Transverse colon (tissue), 4 donors: ENCODE results near the gene SIN3A. TPM values are rescaled to one million over a fixed set of nuclear protein-coding genes. Genes with fewer than 3 reads are reported as not detected.
A peak's percentile ranks its signal among the peaks of the same experiment; 100 is the strongest.

ENCODE experiments used
- DNase-seq: peaks from one replicate; pipeline ENCODE4 v3.0.0-alpha.2; 2019
- H3K27ac ChIP-seq, 4 donors: fragments of 200-600 bp; sonication (generic); 2 replicates each; pipeline ENCODE4 v1.5.1; 2016 to 2018; ENCODE audit warnings: inconsistent platforms in 4 of 4
- H3K27me3 ChIP-seq: fragments of 200-600 bp; sonication (generic); 2 replicates; pipeline ENCODE4 v1.5.1; 2017; ENCODE audit warnings: inconsistent platforms
- H3K36me3 ChIP-seq, 4 donors: fragments of 200-600 bp; sonication (generic); 2 replicates each; pipeline ENCODE4 v1.5.1; 2017 to 2019; ENCODE audit warnings: inconsistent platforms in 4 of 4
- H3K4me1 ChIP-seq, 4 donors: fragments of 200-600 bp; sonication (generic); 2 replicates each; pipeline ENCODE4 v1.5.1; 2017 to 2020; ENCODE audit warnings: inconsistent platforms in 4 of 4
- H3K4me3 ChIP-seq, 4 donors: fragments of 200-600 bp; sonication (generic); 1 replicate in 1 of 4; 2 replicates in 3 of 4; pipeline versions ENCODE4 v1.5.1 to v1.6.1; 2017 to 2019; ENCODE audit warnings: inconsistent platforms in 4 of 4
- H3K9me3 ChIP-seq, 2 donors: fragments of 200-600 bp; sonication (generic); 2 replicates each; pipeline ENCODE4 v1.5.1; 2017 to 2019; ENCODE audit warnings: inconsistent platforms in 2 of 2
- EP300 ChIP-seq: sonication (generic); formaldehyde crosslinking; IDR thresholded peaks from one replicate; pipeline ENCODE4 v1.6.1; 2017; ENCODE audit warnings: antibody characterized with exemption, low read depth
- POLR2A ChIP-seq: fragments of 450-650 bp; IDR thresholded peaks from one replicate; pipeline ENCODE4 v1.6.1; 2016; ENCODE audit warnings: antibody characterized with exemption, mild to moderate bottlenecking, moderate library complexity
- POLR2AphosphoS5 ChIP-seq, 3 donors: sonication (generic); formaldehyde crosslinking; IDR thresholded peaks; one replicate each; pipeline ENCODE4 v1.6.1; 2016; ENCODE audit warnings: antibody characterized with exemption in 3 of 3
- whole genome bisulfite sequencing, 2 donors: methylation state at CpG; one replicate each; pipeline ENCODE4 v1.1.5; 2018; ENCODE audit warnings: low coverage in 1 of 2; 5-methylcytosine and 5-hydroxymethylcytosine counted together
- in situ Hi-C, 4 donors: fragments of 200-750 bp; cut with MboI; loops; one replicate each; pipeline versions ENCODE4 v1.15.0 to v1.15.1; 2017; ENCODE audit warnings: low sequenced_read_pairs in 3 of 4, low pct_ligation_motif_present in 1 of 4, low pct_unique_long_range_greater_than_20kb in 1 of 4
- intact Hi-C: fragments of 100-400 bp; cut with DNase I; formaldehyde crosslinking; loops from one replicate; pipeline ENCODE4 v1.15.1; 2023; ENCODE audit warnings: low total_unique reads
- total RNA-seq, 4 donors: library from RNA; depleted of rRNA; stranded (reverse); fragments of >200 nt; gene quantifications; one replicate each; pipeline ENCODE4 v1.1.0, GENCODE V29; 2016
- TF ChIP-seq, protein P1 (sequence below), 5 experiments: fragments of 200-600 bp in 3 of 5; fragments of 450-650 bp in 2 of 5; sonication (generic) in 3 of 5; IDR thresholded peaks; 1 replicate in 2 of 5; 2 replicates in 3 of 5; pipeline ENCODE4 v1.5.1; 2016 to 2017; ENCODE audit warnings: antibody characterized with exemption in 5 of 5, inconsistent platforms in 3 of 5, mild to moderate bottlenecking in 2 of 5, moderate library complexity in 1 of 5

SIN3A gene
- total RNA-seq, 4 donors from 2014 or later = 39.3 to 88.0 (median 72.6) TPM

DNA sequence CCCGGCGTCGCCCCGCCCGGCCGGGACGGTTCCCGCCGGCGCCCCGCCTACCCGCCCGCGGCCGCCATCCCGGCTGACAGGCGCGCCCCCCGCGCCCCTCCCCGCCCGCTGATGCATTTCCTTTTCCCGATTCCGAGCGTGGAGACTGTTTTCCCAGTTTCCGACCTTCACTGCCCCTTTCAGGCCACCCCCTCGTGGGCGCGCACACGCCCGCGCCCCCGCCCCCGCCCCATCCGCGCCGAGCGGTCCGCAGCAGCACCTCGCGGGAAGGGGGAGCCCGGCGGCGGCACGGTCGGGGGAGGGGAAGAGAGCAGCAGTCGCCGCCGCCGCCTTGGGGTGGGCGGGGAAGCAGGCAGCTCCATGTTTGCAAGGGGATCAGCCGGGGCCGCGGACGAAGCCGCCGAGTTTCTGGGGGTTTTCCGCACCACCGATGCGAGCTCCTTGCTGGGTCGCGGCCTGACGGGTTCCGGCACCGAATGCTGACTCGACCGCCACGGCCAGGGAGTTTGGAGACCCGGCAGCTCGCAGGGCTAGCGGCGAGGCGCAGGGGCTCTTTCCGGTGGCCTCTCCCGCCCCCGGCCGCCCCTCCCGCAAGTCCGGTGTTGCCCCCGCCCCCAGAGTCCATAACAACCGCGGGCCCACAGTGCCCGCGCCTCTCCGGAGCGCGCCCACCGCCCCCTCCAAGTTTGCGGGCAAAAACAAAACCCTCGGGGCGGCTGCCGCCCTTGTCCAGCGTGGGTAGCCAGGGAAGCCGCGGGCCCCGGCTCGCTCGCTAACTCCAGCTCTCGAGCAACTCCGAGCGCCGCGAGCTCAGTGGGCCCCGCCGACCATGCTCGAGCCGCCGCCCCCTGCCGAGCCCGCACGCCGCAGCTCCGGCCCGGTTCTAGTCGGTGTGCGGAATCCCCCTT lies 3.2 kb upstream of the SIN3A start:
- H3K4me3 ChIP-seq = peak overlapping the region; percentile 63 to 83 (median 80)
- DNase-seq = peak; percentile 75
- TF ChIP-seq POLR2A (no peak), EP300 (no peak), POLR2AphosphoS5 (IDR thresholded peaks at IDR 0.05) (no peak)
- TF ChIP-seq, protein P1, sequence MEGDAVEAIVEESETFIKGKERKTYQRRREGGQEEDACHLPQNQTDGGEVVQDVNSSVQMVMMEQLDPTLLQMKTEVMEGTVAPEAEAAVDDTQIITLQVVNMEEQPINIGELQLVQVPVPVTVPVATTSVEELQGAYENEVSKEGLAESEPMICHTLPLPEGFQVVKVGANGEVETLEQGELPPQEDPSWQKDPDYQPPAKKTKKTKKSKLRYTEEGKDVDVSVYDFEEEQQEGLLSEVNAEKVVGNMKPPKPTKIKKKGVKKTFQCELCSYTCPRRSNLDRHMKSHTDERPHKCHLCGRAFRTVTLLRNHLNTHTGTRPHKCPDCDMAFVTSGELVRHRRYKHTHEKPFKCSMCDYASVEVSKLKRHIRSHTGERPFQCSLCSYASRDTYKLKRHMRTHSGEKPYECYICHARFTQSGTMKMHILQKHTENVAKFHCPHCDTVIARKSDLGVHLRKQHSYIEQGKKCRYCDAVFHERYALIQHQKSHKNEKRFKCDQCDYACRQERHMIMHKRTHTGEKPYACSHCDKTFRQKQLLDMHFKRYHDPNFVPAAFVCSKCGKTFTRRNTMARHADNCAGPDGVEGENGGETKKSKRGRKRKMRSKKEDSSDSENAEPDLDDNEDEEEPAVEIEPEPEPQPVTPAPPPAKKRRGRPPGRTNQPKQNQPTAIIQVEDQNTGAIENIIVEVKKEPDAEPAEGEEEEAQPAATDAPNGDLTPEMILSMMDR (IDR thresholded peaks at IDR 0.05) = no peak
- no peaks in the 10 kb centered on the region for H3K27me3 ChIP-seq
- no peaks in the 10 kb centered on the region for H3K36me3 ChIP-seq
- intact Hi-C loops (loop anchor here (5.0 kb wide), 1 partner anchor 123 kb away; the partner anchor contains the start of gene PTPN9), in situ Hi-C loops (loop anchor here in 1 of 4 donors (10.0 kb wide), 1 partner anchor 90 kb away; the partner anchor contains the start of gene MAN2C1)
- peaks cover under 1 to 22% (median 17%) of the 10 kb centered on the region in 4 donors for H3K4me1 ChIP-seq
- H3K27ac ChIP-seq = peak overlapping the region; percentile 98 to 99 (median 98)
- WGBS, 2 donors = 0% methylated on average over 44 of the region's 116 CpGs; no CpG with 5 or more reads in 1 of the 2 donors
- H3K9me3 ChIP-seq = no peaks in the 10 kb centered on the region

DNA sequence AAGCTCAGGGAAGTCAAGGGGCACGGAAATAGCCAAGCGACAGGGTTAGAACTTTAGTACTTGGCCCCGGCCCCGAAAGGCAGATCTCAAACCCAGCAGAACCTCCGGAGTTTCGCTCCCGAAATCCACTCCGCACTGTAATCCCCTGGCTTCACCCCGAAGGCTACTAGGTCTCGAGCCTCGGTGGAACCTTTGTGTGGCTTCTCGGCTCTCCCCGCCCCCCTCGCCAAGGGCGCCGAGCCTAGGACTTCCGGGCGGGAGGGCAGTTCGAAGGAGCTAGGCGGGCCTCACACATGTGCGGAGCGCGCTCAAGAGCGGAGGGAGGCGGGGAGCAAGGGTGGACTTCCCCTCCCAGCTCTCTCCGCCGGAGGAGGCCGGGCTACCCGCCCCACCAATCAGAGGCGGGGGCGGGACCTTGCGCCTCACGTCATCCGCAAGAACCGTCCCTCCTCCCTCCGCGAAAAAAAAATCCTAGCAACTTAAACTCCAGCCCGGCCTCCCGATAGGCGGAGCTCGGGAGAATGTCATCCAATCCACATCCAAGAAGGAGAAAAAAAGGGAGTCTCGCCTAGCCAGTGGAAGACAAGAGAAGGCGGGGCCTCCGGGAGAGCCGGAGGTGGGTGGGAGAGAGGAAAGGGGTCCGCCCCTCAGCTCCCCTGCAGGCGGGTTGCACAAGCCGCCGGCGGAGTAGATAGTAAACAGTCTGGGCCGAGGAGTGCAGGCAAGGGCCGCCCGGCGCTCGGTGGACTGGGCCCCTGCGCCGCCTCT lies 2.4 kb upstream of the SIN3A start:
- in situ Hi-C loops = loop anchor here in 1 of 4 donors (10.0 kb wide), 1 partner anchor 89 kb away; the partner anchor contains the start of gene MAN2C1
- 0% methylated on average over 5 to 45 of the region's 57 CpGs for WGBS, 2 donors

DNA sequence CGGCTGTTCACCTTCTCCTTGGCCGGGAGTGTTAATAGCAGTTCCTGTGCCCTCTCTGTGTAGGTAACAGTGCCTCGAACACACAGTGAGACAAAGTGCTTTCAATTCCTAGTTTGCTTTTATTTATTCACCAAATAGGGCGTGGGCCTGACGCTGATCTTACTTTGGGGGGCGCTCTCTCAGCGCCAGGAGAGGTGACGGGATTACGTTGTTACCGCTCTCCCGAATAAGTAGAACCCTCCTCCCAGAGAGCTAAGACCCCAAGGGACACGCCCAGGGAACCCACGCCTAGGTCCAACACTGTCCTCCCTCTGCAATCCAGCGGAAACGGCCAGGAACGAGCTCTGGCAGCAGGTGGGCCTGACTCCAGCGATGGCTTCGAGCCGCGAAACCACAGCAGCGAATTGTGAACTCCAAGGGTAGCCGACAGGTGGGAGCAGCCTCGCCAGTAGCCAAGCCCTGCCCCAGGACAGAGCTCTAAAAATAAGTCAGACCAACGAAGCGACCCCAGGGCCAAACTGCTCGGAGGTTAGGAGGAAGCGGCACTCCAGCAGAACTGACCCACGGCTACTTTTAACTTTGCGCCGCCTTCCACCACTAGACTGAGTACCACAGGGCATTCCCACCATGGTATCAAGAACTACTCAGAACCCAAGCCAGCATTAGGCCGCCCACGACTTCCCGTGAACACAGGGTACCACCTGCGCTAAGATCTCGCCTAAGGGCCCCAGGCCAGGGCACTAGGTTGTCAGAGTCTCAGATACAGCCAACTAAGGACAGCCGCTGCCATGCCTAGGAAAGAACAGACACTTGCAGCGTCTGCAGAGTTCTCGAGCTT lies 1.6 kb upstream of the SIN3A start:
- peak overlapping the region; percentile 97 to 99 (median 98) for H3K27ac ChIP-seq
- no peaks in the 10 kb centered on the region for H3K36me3 ChIP-seq
- intact Hi-C loops (no loop called here), in situ Hi-C loops (loop anchor here in 1 of 4 donors (10.0 kb wide), 1 partner anchor 88 kb away; the partner anchor contains the start of gene MAN2C1)
- H3K4me3 ChIP-seq = peak overlapping the region; percentile 39 to 86 (median 58)
- H3K9me3 ChIP-seq = no peaks in the 10 kb centered on the region
- peak; percentile 54 for DNase-seq
- no peak for TF ChIP-seq POLR2A
- TF ChIP-seq, protein P1 (IDR thresholded peaks at IDR 0.05) = peak in 1 of 5 experiments; percentile 6
- WGBS, 2 donors = 0 to 2% methylated on average over 9 to 20 of the region's 38 CpGs
- no peaks in the 10 kb centered on the region for H3K27me3 ChIP-seq
- H3K4me1 ChIP-seq = peaks cover 12 to 30% (median 27%) of the 10 kb centered on the region in 4 donors

More for the DNA sequence above, 2.4 kb upstream of the SIN3A start:
- no peaks in the 10 kb centered on the region for H3K27me3 ChIP-seq
- H3K4me3 ChIP-seq = peak overlapping the region; percentile 63 to 86 (median 80)
- no peaks in the 10 kb centered on the region for H3K9me3 ChIP-seq
- peaks cover 9 to 28% (median 24%) of the 10 kb centered on the region in 4 donors for H3K4me1 ChIP-seq
- TF ChIP-seq POLR2A = peak; percentile 94
- TF ChIP-seq, protein P1 (IDR thresholded peaks at IDR 0.05) = no peak
- peak; percentile 95 to 98 (median 97) for TF ChIP-seq POLR2AphosphoS5 (IDR thresholded peaks at IDR 0.05)
- no peak for TF ChIP-seq EP300
- peak overlapping the region; percentile 98 to 99 (median 98) for H3K27ac ChIP-seq
- intact Hi-C loops = no loop called here
- peak; percentile 98 for DNase-seq
- H3K36me3 ChIP-seq = no peaks in the 10 kb centered on the region
